Vagina (tissue), 2 donors: Measurements from ENCODE around the gene TRAF2.

Experiments
- POLR2A ChIP-seq, 2 donors: fragments of 450-650 bp; IDR thresholded peaks; one replicate each; pipeline ENCODE4 v1.6.1; 2017; ENCODE audit warnings: antibody characterized with exemption in 2 of 2, mild to moderate bottlenecking in 2 of 2, moderate library complexity in 2 of 2
- POLR2AphosphoS5 ChIP-seq, 2 donors: sonication (generic); formaldehyde crosslinking; IDR thresholded peaks; one replicate each; pipeline ENCODE4 v1.9.0; 2017; ENCODE audit warnings: antibody characterized with exemption in 2 of 2, mild to moderate bottlenecking in 2 of 2, low read depth in 1 of 2; ENCODE audit not compliant: insufficient read depth in 1 of 2
- TF ChIP-seq, protein P1 (sequence below), 3 experiments: fragments of 450-650 bp in 2 of 3; fragments of 200-600 bp in 1 of 3; sonication (generic) in 1 of 3; IDR thresholded peaks; one replicate each; pipeline ENCODE4 v1.5.1; 2017 to 2019; ENCODE audit warnings: antibody characterized with exemption in 3 of 3, mild to moderate bottlenecking in 2 of 3, moderate library complexity in 2 of 3

DNA sequence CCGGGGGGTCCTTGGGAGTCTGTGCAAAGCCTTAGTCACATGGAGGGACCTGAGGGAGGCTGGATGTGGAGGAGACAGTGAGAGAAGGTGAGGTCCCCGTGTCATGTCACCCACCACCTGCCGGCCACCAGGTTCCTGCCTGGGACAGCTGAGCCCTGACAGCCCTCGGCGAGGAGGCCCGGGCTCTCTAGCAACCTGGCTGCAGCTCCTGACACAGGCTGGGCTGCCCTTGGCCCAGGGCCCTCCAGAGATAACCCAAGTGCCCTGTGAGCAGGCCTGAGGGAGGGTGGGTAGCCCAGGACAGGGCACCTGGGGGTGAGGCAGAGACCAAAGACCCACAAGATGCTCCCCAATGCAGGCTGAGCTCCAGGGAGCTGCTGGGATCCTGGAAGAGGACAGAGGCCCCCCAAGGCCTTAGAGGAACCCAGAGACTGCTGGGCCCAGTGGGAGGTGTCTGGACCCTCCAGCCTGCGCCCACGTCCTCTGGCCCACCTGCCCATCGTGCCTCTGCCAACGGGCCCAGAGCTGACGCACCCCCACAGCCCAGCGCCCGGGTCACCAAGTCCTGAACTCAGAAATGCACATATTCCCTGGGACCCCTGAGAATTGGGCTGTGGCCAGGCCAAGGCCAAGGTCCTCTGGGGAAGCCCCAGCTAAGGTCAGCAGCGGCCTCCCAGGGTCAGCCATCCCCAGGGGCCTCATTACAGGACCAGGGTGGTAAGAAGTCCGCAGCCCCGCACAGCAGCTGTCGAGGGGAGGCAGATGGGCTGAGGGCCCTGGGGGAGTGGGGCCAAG, 82.2 kb downstream of the TRAF2 start:
- TF ChIP-seq, protein P1, sequence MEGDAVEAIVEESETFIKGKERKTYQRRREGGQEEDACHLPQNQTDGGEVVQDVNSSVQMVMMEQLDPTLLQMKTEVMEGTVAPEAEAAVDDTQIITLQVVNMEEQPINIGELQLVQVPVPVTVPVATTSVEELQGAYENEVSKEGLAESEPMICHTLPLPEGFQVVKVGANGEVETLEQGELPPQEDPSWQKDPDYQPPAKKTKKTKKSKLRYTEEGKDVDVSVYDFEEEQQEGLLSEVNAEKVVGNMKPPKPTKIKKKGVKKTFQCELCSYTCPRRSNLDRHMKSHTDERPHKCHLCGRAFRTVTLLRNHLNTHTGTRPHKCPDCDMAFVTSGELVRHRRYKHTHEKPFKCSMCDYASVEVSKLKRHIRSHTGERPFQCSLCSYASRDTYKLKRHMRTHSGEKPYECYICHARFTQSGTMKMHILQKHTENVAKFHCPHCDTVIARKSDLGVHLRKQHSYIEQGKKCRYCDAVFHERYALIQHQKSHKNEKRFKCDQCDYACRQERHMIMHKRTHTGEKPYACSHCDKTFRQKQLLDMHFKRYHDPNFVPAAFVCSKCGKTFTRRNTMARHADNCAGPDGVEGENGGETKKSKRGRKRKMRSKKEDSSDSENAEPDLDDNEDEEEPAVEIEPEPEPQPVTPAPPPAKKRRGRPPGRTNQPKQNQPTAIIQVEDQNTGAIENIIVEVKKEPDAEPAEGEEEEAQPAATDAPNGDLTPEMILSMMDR (IDR thresholded peaks at IDR 0.05) = no peak
- TF ChIP-seq POLR2A (IDR thresholded peaks at IDR 0.05) = no peak
- TF ChIP-seq POLR2AphosphoS5 (IDR thresholded peaks at IDR 0.05; ENCODE audit: insufficient read depth in 1 of 2, low read depth in 1 of 2) = no peak
